Activated gamma-delta T cell treated with anti-CD3 and anti-CD28 coated beads, Interleukin-2, amount 50 U/mL, for 16 hours (primary cell): ENCODE measurements around the gene CHSY1.
A peak's percentile ranks its signal among the peaks of the same experiment; 100 is the strongest.
"Not testable (repeated sequence)": the region's sequence is repeated elsewhere in the genome, so short reads cannot be mapped to it uniquely, and the experiment has no call there.

Experiments
- DNase-seq: peaks from one replicate; pipeline ENCODE4 v3.0.0-alpha.2; 2020; ENCODE audit warnings: low read depth

The CHSY1 gene

GRCh38 chr15:101251830-101252820 lies at the start of gene CHSY1:
CHSY1 (minus strand) TSS chr15:101252048; CDS start chr15:101251456, 592 bp downstream.
- peak; percentile 82 for DNase-seq

- no peak for DNase-seq
Measured at GRCh38 chr15:101296418-101297405, 44.9 kb upstream of the CHSY1 start.

- DNase-seq, result no peak
Measured at GRCh38 chr15:101295607-101296161, 43.8 kb upstream of the CHSY1 start.

- DNase-seq, result peak; percentile 96
Measured at GRCh38 chr15:101294731-101295606, 43.1 kb upstream of the CHSY1 start, which contains the start of gene SNRPA1. SNRPA1 (minus strand) TSS chr15:101295248; CDS start chr15:101295178, 70 bp downstream.

- DNase-seq, result no peak
Measured at GRCh38 chr15:101293122-101293521, 41.3 kb upstream of the CHSY1 start.

- DNase-seq, result no peak
Measured at GRCh38 chr15:101288905-101289513, 37.2 kb upstream of the CHSY1 start.

GRCh38 chr15:101287342-101287741 lies 35.5 kb upstream of the CHSY1 start:
- not testable (repeated sequence) for DNase-seq

GRCh38 chr15:101286471-101287114 lies 34.7 kb upstream of the CHSY1 start:
- DNase-seq, result no peak

- DNase-seq, result no peak
Measured at GRCh38 chr15:101283931-101284330, 32.1 kb upstream of the CHSY1 start.

- no peak for DNase-seq
Measured at GRCh38 chr15:101280007-101280406, 28.2 kb upstream of the CHSY1 start.

- DNase-seq, result no peak
Measured at GRCh38 chr15:101277943-101278564, 26.2 kb upstream of the CHSY1 start.

GRCh38 chr15:101277038-101277822 lies 25.4 kb upstream of the CHSY1 start, which contains the start of gene SELENOS:
SELENOS (minus strand) TSS chr15:101277485; CDS start chr15:101277417, 68 bp downstream.
- DNase-seq, result peak; percentile 82

- no peak for DNase-seq
Measured at GRCh38 chr15:101276501-101277037, 24.7 kb upstream of the CHSY1 start.

- DNase-seq, result no peak
Measured at GRCh38 chr15:101275018-101275417, 23.2 kb upstream of the CHSY1 start.

- DNase-seq, result no peak
Measured at GRCh38 chr15:101273534-101273933, 21.7 kb upstream of the CHSY1 start.

GRCh38 chr15:101272584-101272983 lies 20.7 kb upstream of the CHSY1 start:
- DNase-seq, result no peak

- DNase-seq, result no peak
Measured at GRCh38 chr15:101269479-101270223, 17.8 kb upstream of the CHSY1 start.
